Stimulated activated CD8-positive, alpha-beta memory T cell treated with anti-CD3 and anti-CD28 coated beads, Interleukin-12 subunit alpha, Interleukin-12 subunit beta, amount 100 ng/mL, for 24 hours (primary cell): ENCODE measurements around the gene PLA2G6.
"Not testable (repeated sequence)": the region's sequence is repeated elsewhere in the genome, so short reads cannot be mapped to it uniquely, and the experiment has no call there.

Source experiments
- DNase-seq: peaks from one replicate; pipeline ENCODE4 v3.0.0-alpha.2; 2020; ENCODE audit errors: extremely low read depth

Gene PLA2G6

GRCh38 chr22:38083931-38084631 is 97.5 kb downstream of the PLA2G6 start, which contains the start of gene SLC16A8:
TSS of gene SLC16A8 (minus strand) at chr22:38084184. CDS start at chr22:38082873, 1,311 bp downstream.
- DNase-seq: no peak

GRCh38 chr22:38082986-38083710 is 98.5 kb downstream of the PLA2G6 start:
- no peak for DNase-seq

- no peak for DNase-seq
These were observed 99.4 kb downstream of the PLA2G6 start for GRCh38 chr22:38081941-38082828.

- DNase-seq: no peak
These were observed 100.0 kb downstream of the PLA2G6 start for GRCh38 chr22:38081636-38081940.

- no peak for DNase-seq
These were observed 100.6 kb downstream of the PLA2G6 start for GRCh38 chr22:38080850-38081635.

- DNase-seq: no peak
These were observed 101.2 kb downstream of the PLA2G6 start for GRCh38 chr22:38080474-38080849.

GRCh38 chr22:38079804-38080203 is 101.8 kb downstream of the PLA2G6 start:
- no peak for DNase-seq

- not testable (repeated sequence) for DNase-seq
These were observed 102.4 kb downstream of the PLA2G6 start for GRCh38 chr22:38079208-38079607.

- no peak for DNase-seq
These were observed 103.4 kb downstream of the PLA2G6 start for GRCh38 chr22:38078046-38078840.

- DNase-seq: no peak
These were observed 104.0 kb downstream of the PLA2G6 start for GRCh38 chr22:38077595-38077994.

GRCh38 chr22:38077096-38077495 is 104.5 kb downstream of the PLA2G6 start:
- DNase-seq: no peak

GRCh38 chr22:38075961-38076360 is 105.7 kb downstream of the PLA2G6 start:
- DNase-seq: no peak

- no peak for DNase-seq
These were observed 106.4 kb downstream of the PLA2G6 start for GRCh38 chr22:38075105-38075825.

- no peak for DNase-seq
These were observed 107.2 kb downstream of the PLA2G6 start for GRCh38 chr22:38074181-38075104.

- DNase-seq: no peak
These were observed 108.2 kb downstream of the PLA2G6 start for GRCh38 chr22:38073150-38074130.

- no peak for DNase-seq
These were observed 109.1 kb downstream of the PLA2G6 start for GRCh38 chr22:38072322-38073149.
